ENCODE data around the gene UBL3.
A peak's percentile ranks its signal among the peaks of the same experiment; 100 is the strongest.

Gene UBL3

DNA sequence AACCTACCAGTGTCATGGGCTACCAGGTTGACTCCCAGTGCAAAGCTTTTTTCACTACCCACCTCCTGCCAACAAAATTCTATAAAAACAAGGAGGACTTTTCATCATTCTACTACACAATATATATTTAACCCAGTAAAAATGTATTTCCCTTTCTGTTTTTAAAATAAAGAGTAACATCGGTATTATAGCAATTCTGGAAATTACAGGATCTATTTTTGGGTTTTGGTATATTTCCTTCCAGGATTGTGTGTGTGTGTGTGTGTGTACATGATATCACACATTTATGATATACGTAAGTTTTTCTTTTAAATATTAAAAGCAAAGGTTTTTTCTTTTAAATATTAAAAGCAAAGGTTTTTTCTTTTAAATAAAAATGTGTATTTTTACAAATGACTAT lies 6.0 kb upstream of the UBL3 start:
- DNase-seq, result no peak

DNA sequence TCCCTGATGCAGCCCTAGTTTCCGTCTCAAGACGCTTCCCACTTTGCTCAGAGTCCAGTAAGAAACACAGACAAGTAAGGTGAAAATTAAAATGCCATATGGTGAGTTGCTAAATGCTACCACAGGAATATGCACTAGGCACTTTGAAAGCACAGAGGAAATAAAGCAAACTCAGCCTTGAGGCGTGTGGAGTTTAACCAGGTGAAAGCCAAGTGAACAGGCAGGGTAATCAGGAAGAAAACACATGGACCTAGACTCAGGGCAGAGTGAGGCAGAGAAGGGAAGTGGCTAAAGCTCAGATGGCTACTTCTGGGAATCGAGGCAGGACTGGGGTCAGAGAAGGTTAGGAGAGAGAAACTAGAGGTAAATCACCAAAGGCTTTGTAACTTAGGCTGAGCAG lies 5.4 kb upstream of the UBL3 start:
- no peak for DNase-seq

DNA sequence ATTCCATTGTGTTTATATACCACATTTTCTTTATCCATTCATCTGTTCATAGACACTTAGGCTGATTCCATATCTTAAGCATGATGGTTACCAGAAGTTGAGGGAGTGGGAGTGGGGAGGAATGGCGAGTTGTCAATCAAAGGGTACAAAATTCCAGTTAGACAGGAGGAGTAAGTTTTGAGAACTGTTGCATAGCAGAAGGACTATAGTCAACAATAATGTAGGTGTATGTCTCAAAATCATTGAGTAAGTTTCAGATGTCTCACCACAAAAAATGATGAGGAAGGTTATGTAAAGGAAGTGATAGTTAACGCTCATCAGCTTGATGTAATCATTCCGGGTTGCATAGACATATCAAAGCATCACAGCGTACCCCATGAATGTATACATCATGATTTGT lies 4.6 kb upstream of the UBL3 start:
- DNase-seq, result no peak

DNA sequence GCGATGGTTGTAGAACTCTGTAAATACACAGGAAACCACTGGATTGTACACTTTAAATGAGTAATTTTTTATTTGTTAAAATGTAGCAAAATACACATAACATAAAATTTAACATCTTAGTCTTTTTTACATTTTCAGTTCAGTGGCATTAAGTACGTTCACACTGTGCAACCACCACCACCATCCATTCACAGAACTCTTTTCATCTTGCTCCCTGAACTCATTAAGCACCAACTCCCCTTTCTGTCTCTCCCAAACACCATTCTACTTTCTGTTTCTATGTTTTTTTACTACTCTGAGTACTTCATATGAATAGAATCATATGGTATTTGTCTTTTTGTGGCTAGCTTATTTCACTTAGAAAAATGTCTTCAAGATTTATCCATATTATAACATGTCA lies 2.7 kb upstream of the UBL3 start:
- no peak for DNase-seq

DNA sequence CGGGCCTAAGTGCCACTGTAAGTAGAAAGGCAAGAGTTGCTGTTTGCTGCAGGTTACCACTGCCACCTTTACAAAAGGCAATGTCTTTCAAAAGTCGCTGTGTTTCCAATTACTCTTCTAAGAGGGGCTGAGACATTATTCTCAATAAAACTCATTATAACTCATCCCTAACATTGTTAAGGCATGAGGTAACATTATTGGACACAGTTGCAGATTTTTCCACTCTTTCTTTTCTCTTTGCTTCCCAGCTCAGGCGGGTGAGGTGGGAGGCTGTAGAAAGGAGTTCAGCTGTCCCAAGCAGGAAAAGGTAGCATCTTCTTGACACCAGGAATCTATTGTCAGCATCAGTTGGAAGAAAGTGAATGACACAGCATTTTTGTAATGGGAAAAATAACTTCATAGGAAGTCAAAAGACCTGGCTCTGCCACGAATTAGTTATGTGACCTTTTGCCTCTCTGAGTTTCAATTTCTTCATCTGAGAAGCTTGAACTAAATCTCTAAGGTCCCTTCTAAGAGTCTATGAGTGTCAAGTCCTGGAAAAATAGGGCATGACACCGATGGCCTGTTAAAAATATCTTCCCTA lies 2.1 kb upstream of the UBL3 start:
- no peak for DNase-seq

DNA sequence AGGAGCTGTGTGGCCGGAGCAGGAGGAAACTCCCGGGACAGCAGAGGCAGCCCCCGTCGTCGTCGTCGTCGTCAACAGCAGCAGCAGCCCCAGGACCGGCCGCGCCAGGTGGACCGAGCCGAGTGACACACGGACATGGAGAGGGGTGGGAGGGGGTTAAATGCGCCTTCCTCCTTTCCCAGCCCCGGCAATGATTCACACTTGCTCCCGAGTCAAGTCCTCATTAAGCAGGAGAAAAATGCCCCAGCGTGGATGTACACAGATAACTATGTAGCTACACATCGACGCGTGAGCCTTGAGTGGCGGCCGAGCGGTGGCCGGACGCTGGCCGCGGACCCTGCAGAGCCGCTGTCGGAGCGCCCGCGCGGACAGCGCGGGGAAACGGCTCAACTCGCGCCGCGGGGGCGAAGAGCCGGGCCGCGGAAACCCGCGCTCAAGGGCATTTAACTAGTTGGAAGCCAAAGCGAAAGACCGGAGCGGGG lies 645 bp downstream of the UBL3 start:
- DNase-seq, result peak; percentile 18

DNA sequence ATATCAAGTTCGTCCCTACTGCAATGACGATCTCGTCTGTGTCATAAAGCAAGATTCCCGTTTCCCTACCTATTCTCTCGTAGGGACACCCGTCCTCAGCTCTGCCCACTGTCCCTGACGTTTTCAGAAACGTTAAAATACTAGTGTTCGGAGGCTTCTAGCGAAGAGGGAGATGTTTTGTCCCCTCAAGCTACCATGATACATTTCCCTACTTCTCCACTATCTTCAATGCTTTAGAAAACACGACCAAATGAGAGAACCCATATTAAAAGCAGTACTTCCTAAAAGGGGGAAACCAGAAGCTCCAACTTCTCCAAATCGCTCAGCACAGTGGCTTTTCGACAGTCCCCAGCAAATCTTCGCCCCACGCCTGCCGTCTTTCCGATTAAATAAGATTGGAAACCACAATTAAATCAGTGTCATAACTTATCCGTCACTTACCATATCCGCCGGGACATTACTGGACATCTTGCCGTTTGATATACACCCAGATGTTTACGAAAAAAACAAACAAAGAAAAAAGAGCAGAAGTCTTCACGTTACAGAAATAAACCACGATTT lies 1.3 kb downstream of the UBL3 start:
- DNase-seq, result no peak

DNA sequence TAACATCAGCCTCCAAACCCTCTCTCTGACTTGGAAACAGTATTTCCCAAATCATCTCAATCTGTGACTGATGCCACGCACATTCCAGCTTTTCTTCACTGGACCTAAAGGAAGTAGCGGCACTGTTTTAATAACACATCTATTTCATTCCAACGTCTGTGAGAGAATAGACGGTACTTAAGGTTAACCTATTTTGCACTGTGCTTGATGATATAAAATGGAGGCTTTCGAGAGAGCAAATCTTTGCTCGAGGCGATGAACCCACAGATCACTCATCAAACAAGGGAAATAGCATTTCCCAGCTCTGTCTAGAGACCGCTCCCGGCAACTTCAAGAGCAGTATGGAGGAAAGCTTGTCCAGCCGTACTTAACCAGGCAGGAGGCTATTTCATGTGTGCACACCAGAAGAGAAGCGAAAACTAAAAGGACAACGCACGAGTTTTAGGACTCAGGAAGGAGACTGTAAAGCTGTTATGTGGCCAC lies 2.9 kb downstream of the UBL3 start:
- no peak for DNase-seq

DNA sequence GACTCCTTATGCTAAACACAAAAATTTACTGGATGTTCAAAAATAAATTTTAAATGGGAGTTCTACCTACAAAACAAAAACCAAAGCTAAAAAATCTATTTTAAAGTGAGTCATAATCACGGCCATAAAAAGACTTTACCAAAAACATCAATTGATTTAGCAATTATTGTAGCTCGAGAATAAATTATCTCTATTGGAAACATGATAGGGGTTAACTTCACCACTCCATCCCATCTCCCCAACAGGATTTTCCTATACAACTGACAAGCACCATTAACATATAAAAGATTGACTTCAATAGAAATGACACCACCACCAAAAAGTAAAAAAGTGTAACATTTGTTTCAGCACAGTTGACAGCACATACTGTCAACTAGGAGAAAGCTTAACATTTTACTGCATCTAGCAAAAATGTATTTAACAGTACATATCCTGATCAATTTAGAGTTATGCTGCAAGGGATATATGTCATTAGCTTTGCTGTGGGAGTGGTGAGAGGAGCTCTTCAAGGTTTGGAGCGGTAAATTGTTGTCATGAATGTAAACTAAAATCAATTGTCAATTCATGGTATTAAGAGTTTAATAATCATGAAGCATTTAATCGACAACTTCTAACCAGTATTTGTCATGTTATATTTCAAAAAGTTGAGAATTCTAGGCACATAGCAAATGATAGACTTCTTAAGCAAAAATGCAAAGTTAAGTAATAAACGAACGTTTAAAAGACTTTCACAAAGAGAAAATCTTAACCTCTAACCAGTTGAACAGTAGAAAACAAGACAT lies 3.8 kb downstream of the UBL3 start:
- no peak for DNase-seq

DNA sequence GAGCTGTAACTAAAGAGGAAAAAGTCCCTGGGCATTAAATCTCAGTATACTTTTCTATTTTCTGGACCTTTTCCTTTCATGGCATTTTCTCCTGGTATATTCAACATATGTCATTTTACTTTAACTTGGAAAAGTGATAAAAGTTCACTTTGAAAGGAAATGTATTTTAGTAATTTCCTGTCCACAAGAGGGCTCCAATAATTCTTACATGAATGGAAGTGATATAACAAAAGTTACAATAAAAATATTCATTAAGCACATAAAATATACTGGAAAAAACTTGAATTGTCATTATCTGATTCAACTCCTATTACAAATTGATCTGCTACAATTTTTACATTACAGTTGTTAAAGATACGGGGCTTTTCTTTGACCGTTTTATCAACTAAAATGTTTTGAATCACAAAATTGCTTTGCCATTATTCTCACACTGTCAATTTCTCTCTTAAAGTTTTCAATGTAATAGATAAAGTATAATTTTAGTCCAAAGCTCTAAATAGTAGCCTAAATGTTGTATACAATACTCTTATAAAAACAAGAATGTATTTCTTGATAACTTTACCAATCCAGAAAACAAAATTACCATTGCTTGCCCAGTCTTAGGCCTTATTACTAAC lies 4.9 kb downstream of the UBL3 start:
- DNase-seq, result no peak

DNA sequence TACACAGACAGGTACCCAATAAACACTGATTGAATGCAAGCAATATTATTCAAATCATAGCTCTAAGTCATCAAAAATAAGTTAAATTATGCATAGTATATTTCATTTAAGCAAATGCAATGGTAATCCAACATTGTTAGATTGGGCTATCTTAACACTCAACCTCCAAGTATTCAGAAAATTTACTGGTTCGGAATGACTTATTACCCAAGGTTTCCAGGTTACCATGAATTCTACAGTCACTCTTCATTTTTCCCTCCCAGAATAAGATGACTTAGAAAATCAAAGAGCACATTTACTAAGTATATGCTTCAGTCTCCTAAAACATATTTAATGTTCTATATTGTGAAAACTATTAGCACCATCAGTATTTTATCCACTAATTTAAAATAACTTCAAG lies 6.0 kb downstream of the UBL3 start:
- DNase-seq, result no peak

DNA sequence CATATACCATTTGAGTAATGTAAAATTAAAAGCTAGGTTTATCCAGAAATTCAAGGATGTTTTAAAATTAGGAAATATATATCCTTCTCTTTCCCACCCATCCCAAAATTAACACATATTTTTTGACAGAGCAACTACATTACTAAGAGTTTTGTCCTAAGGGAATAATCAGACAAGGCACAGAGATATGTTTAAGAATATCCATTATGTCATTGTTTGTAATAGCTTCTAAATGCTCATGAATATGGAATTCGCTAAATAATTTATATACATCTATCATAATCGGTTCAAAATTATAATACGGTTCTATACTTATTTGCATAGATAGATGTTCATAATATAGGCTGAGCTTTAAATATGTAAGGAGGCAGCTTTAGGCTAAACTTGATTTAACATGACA lies 9.8 kb downstream of the UBL3 start:
- DNase-seq, result no peak

DNA sequence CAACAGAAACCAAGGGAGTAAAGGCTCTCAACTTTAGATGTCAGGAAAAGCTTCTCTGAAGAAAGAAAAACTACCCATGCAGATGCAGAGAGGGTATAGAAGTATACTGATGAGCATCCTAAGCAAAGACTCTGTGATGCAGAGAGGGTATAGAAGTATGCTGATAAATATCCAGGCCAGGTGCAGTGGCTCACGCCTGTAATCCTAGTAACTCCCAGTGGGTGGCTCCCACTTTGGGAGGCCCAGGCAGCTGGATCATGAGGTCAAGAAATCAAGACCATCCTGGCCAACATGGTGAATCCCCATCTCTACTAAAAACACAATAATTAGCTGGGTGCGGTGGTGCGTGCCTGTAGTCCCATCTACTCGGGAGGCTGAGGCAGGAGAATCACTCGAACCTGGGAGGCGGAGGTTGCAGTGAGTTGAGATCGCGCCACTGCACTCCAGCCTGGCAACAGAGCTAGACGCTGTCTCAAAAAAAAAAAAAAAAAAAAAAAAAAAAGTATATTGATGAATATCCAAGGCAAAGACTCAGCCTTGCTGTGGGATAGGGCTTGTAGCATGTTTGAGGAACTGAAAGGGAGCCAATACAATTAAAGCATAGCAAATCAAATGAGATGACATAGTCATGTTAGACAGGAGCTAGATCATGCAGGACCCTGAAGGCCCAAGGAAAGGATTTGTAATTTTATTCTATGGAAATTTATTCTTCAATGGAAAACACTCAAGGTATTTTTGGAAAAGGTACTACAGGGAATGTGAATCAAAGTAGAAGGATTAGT lies 14.9 kb downstream of the UBL3 start:
- no peak for DNase-seq

DNA sequence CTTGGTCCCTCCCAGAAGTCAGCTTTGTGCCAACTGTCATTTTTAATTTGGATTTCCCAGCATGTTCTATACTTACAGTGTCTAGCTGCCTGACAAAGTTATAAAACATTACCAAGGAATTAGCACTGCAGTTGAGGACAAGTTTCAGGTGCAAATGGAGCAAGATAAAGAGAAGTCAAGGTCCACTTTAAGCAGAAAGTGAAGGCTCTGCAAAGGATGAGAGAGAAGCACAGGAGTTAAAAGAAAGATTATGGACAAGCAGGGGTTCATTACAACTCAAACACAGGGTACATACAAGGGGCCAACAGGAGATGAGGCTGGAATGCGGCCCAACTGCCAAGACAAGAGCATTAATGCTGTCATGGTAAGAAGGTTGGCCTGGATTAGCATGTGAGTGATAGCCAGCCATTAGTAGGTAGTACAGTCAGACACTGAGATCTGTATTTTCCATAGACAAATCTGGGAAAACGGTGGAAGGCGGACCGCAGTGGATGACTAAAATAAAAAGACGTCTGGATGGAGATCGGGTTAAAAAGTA lies 17.6 kb downstream of the UBL3 start:
- no peak for DNase-seq

DNA sequence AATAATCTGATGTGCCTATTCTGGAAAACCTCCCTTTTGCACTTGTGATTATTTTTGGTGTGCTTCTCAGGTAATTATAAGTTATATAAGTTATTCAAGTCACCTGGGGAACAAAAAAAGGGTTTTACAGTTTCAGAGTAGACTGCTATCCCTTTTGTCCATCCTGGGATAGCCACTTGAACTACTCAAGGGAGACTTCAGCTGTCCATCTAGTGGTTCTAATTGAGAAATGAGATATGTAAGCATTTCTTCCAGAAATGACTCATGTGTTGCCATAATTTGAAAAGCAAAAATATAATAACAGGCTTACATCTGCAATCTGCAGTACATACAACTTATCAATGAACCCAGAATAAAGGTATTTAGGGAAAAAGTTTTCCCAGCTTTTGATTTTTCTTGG lies 20.4 kb downstream of the UBL3 start:
- DNase-seq, result no peak

DNA sequence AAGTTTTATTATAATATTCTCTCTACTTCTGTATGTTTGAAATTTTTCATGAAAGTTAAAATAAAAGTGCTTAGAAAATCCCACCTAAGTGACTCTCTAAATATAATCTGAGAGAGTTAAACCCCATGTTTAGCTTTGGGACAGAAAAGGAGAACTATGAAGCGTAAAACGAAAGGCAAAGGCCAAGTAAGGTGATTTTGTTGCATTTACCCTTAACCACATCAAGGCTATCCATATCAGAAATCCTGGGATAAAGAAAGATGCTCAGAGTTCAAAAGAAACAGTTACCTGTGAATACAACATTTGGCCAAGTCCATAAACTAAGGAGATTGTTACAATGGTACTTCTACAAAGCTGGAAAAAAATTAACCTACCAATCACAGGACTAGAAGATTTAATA lies 31.3 kb downstream of the UBL3 start:
- no peak for DNase-seq

DNA sequence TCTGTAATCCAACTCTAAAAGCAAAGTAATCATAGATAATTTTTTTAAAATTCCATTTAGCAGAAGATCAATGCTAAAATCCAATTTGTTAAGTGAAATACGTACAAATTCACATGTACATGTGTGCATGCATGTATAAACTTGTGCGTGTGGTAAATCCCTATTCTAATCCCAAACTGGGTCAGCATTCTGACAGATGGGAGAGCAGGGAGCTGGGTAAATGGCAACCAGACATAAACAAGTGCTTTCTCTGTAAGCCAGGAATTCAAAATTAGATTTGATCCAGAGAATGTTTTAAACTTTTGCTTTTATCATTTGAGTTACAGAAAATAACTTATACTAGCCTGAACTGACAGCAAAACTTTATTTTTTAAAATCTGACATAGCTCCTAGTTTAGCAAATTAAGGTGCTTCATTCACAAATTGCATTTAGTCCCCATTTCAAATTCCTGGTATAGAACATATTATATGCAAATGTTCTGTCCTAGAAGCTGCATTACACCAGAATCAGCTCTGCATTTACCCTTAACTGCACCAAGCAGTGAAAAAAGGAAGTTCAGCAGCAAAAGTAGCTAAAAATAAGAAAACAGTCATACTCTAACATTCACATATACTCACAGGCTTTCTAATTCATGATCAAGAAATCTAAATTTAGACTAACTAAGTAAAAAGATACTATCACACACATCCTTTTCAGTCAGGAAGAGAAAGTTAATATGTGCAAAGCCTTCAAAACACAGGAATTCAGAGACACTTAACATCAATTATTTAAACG lies 32.6 kb downstream of the UBL3 start:
- no peak for DNase-seq

DNA sequence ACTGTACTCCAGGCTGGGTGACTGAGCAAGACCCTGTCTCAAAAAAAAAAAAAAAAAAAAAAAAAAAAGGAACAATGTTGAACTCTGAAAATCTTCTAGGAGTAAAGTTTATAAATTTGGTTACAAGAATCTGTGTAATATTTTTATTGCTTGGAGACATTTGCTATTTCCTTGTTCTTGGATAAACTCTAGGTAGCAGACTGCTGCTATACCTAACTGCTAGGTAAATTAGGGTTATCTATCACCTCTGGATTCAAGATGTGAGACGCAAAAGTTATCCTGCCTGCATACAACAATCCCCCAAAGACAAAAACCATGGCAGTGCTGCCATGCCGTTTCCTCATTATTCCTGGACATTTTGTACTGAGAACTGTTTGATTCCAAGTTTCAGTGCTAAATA lies 33.7 kb downstream of the UBL3 start:
- DNase-seq, result no peak

DNA sequence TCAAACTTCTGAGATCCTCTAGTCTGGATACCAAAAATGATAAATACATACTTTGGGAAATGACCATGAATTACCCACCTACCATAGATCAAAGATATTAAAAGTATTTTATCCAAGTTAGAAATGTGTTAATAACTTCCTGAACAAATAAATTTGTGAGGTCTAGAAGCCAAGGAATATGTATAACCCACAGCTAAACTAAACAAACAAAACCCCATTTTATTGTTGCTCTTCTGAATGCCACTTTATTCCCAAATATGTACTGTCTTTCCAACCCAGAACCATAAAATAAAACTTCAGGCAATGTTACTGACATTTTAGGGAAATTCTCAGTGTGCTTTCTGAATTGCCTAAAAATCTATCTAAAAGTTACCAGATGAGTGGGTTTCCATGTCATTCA lies 35.1 kb downstream of the UBL3 start:
- no peak for DNase-seq

DNA sequence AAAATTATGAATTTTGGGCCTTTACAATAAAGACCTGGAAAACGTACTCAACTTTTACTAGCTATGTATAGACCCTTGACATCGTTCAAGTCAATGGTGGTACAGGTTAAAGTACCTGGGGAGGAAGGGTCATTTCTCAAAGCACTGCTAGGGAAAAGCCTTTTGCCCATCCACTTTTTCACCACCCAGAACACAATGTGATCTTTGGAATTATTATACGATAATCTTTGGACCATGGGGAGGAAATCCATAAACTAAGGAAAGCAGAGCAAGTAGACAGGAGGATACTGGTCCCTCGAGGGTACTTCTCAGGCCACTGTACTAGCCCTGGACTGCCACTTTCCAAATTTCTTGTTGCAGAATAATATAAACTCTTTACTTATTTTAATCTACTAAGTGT lies 39.5 kb downstream of the UBL3 start:
- no peak for DNase-seq

DNA sequence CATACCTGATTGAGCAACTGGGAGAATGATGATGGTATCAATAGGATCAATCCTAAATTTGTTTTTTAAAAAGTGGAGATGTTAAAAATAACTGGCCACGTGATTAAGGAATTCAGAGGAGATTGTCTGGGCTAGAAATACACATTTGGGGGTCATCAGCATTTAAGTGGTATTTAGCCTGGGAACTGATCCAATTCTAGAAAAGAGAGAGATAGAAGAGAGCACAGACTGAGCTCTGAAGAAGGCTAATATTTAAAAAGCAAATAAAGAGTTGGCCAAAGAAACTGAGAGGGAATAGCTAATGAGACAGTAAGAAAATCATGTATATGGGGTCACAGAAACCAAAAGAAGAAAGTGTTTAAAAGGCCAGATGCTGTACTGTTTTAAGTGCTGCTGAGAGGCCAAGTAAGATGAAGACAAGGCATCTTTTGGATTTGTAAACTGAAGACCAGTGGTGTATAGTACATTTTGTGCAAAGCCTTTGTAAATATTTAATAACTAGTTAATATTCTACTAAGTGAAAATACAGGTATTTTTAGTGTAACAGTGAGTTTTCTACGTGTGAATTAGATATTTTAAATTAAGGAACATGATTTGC lies 40.2 kb downstream of the UBL3 start:
- no peak for DNase-seq

DNA sequence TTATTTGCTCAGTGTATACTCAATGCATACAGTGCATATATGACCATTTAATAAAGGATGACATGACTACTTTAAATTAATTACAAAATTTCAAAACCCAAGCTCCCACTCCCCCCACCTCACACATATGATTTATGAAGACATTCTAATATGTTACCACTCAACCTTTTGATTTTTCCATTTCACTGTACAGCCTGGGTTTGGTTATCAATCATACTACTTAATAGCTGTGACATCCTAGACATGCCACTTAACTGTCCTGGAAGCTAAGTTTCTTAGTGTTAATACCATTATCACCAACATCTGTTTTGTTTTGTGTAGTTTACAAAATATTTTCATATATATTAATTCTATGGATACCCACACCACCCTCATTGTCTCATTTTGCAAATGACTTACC lies 42.2 kb downstream of the UBL3 start:
- DNase-seq, result no peak
